IMR-90 (cell line): ENCODE measurements around the gene DCTN2. TPM values are rescaled to one million over a fixed set of nuclear protein-coding genes. Genes with fewer than 3 reads are reported as not detected.

ENCODE experiments used
- ATAC-seq: fragments of 200-7000 bp; cut with Tn5 transposase; 2 replicates; pipeline ENCODE4 v1.9.1; 2020; ENCODE audit warnings: low read depth, mild to moderate bottlenecking, moderate library complexity
- BruUV-seq: library from RNA; stranded (reverse); fragments of 400-500 nt; replicated peaks from 2 replicates; lab custom pipeline; 2021; lab: Mats Ljungman, UMichigan
- CTCF ChIA-PET: fragments of 300-600 bp; formaldehyde crosslinking; extraction: SDS; loops from one replicate; lab custom pipeline; 2021; ENCODE audit warnings: antibody characterized with exemption; lab: Yijun Ruan, JAX
- POLR2A ChIA-PET: fragments of 300-600 bp; sonication (Branson Sonifier 250); formaldehyde crosslinking; loops from one replicate; lab custom pipeline; 2022; ENCODE audit warnings: antibody characterized with exemption; ENCODE audit not compliant: unreplicated experiment; lab: Charles Lee
- DNase-seq: peaks from one replicate; pipeline ENCODE4 v3.0.0; 2013
- H2AFZ ChIP-seq: replicated peaks from 2 replicates; pipeline ENCODE3; 2013; ENCODE audit warnings: low read length, mild to moderate bottlenecking; ENCODE audit not compliant: poor library complexity
- H2AK5ac ChIP-seq: 2 replicates; pipeline ENCODE4 v1.6.1; 2013; ENCODE audit warnings: low read depth, low read length, inconsistent platforms
- H2AK9ac ChIP-seq: replicated peaks from 2 replicates; pipeline ENCODE3; 2013; ENCODE audit warnings: mild to moderate bottlenecking, low read depth, low read length, moderate library complexity; ENCODE audit not compliant: poor library complexity
- H2BK120ac ChIP-seq: 2 replicates; pipeline ENCODE4 v1.6.1; 2013; ENCODE audit warnings: low read depth, low read length, inconsistent platforms
- H2BK15ac ChIP-seq: 3 replicates; pipeline ENCODE4 v1.6.1; 2013; ENCODE audit warnings: low read depth, low read length, inconsistent platforms
- H2BK20ac ChIP-seq: 2 replicates; pipeline ENCODE4 v1.6.1; 2013; ENCODE audit warnings: low read depth, mild to moderate bottlenecking, inconsistent platforms, low read length, moderate library complexity
- H2BK5ac ChIP-seq: 2 replicates; pipeline ENCODE4 v1.6.1; 2013; ENCODE audit warnings: mild to moderate bottlenecking, low read depth, low read length, inconsistent platforms; ENCODE audit not compliant: poor library complexity, severe bottlenecking
- H3K14ac ChIP-seq: replicated peaks from 2 replicates; pipeline ENCODE4 v1.6.1; 2013; ENCODE audit warnings: low read depth, low read length, inconsistent platforms
- H3K18ac ChIP-seq: 2 replicates; pipeline ENCODE4 v1.6.1; 2013; ENCODE audit warnings: low read depth, low read length, control low read depth
- H3K23ac ChIP-seq: 2 replicates; pipeline ENCODE4 v1.6.1; 2013; ENCODE audit warnings: low read depth, low read length, inconsistent platforms
- H3K27ac ChIP-seq: 2 replicates; pipeline ENCODE4 v1.5.1; 2013; ENCODE audit warnings: mild to moderate bottlenecking, control low read depth, low read length; ENCODE audit not compliant: insufficient read depth
- H3K27me3 ChIP-seq: 2 replicates; pipeline ENCODE4 v1.6.1; 2013; ENCODE audit warnings: low read length; ENCODE audit not compliant: control insufficient read depth, insufficient read depth
- H3K36me3 ChIP-seq: 2 replicates; pipeline ENCODE4 v1.6.1; 2013; ENCODE audit warnings: low read length, mixed read lengths; ENCODE audit not compliant: control insufficient read depth, insufficient read depth
- H3K4ac ChIP-seq: 2 replicates; pipeline ENCODE4 v1.6.1; 2013; ENCODE audit warnings: low read depth, low read length, inconsistent platforms
- H3K4me1 ChIP-seq: 2 replicates; pipeline ENCODE4 v1.6.1; 2013; ENCODE audit warnings: low read length, mixed read lengths; ENCODE audit not compliant: control insufficient read depth, insufficient read depth
- H3K4me2 ChIP-seq: 2 replicates; pipeline ENCODE4 v1.6.1; 2013; ENCODE audit warnings: low read depth, mild to moderate bottlenecking, control low read depth, low read length, moderate library complexity
- H3K4me3 ChIP-seq: 2 replicates; pipeline ENCODE4 v1.5.1; 2013; ENCODE audit warnings: low read depth, mild to moderate bottlenecking, control low read depth, low read length, moderate library complexity; ENCODE audit not compliant: insufficient read depth
- H3K56ac ChIP-seq: 2 replicates; pipeline ENCODE4 v1.6.1; 2013; ENCODE audit warnings: low read length, inconsistent platforms; ENCODE audit not compliant: insufficient read depth; ENCODE audit errors: extremely low read depth
- H3K79me1 ChIP-seq, 2 experiments: 2 replicates each; pipeline ENCODE4 v1.6.1; 2013; ENCODE audit warnings: low read length in 2 of 2, inconsistent platforms in 1 of 2, low read depth in 1 of 2
- H3K9ac ChIP-seq: 2 replicates; pipeline ENCODE4 v1.6.1; 2013; ENCODE audit warnings: low read depth, low read length, control low read depth
- H3K9me1 ChIP-seq: 2 replicates; pipeline ENCODE4 v1.6.1; 2013; ENCODE audit warnings: low read length, inconsistent platforms; ENCODE audit not compliant: insufficient read depth
- H3K9me3 ChIP-seq: 2 replicates; pipeline ENCODE4 v1.6.1; 2013; ENCODE audit warnings: low read length; ENCODE audit not compliant: control insufficient read depth, insufficient read depth
- H4K20me1 ChIP-seq: 2 replicates; pipeline ENCODE4 v1.6.1; 2013; ENCODE audit warnings: low read length, inconsistent platforms; ENCODE audit not compliant: insufficient read depth
- H4K5ac ChIP-seq: 2 replicates; pipeline ENCODE4 v1.6.1; 2013; ENCODE audit warnings: mild to moderate bottlenecking, low read depth, low read length, control low read depth
- H4K8ac ChIP-seq, 2 experiments: 2 replicates each; pipeline ENCODE4 v1.6.1; 2013; ENCODE audit warnings: low read depth in 2 of 2, low read length in 2 of 2, control low read depth in 1 of 2, inconsistent platforms in 1 of 2
- H4K91ac ChIP-seq: 2 replicates; pipeline ENCODE4 v1.6.1; 2013; ENCODE audit warnings: low read depth, low read length, inconsistent platforms; ENCODE audit not compliant: insufficient read depth
- BHLHE40 ChIP-seq: fragments of 150-350 bp; IDR thresholded peaks from 2 replicates; pipeline ENCODE4 v1.6.1; 2016; ENCODE audit warnings: mild to moderate bottlenecking, low read depth, low read length
- CEBPB ChIP-seq: IDR thresholded peaks from 2 replicates; pipeline ENCODE4 v1.6.1; 2012; ENCODE audit warnings: low read depth, low read length, improper control_type of control experiment
- CHD1 ChIP-seq: IDR thresholded peaks from 2 replicates; pipeline ENCODE4 v1.6.1; 2012; ENCODE audit warnings: low read depth, low read length, improper control_type of control experiment
- FOS ChIP-seq: fragments of 150-350 bp; IDR thresholded peaks from 2 replicates; pipeline ENCODE4 v1.6.1; 2016; ENCODE audit warnings: low read depth, low read length
- MAFK ChIP-seq: IDR thresholded peaks from 2 replicates; pipeline ENCODE4 v1.6.1; 2012; ENCODE audit warnings: low read depth, low read length, improper control_type of control experiment
- MAZ ChIP-seq: IDR thresholded peaks from 2 replicates; pipeline ENCODE4 v1.6.1; 2012; ENCODE audit warnings: low read depth, mild to moderate bottlenecking, low read length, improper control_type of control experiment, moderate library complexity, borderline replicate concordance
- MXI1 ChIP-seq: IDR thresholded peaks from 2 replicates; pipeline ENCODE4 v1.6.1; 2012; ENCODE audit warnings: low read depth, mild to moderate bottlenecking, low read length, moderate library complexity, borderline replicate concordance
- NFE2L2 ChIP-seq: fragments of 150-350 bp; IDR thresholded peaks from 2 replicates; pipeline ENCODE4 v1.6.1; 2016; ENCODE audit warnings: low read depth, mild to moderate bottlenecking, low read length
- POLR2A ChIP-seq: IDR thresholded peaks from 2 replicates; pipeline ENCODE4 v1.6.1; 2012; ENCODE audit warnings: mild to moderate bottlenecking, low read depth, low read length
- RAD21 ChIP-seq: IDR thresholded peaks from 2 replicates; pipeline ENCODE4 v1.6.1; 2012; ENCODE audit warnings: low read length, improper control_type of control experiment
- RCOR1 ChIP-seq: IDR thresholded peaks from 2 replicates; pipeline ENCODE4 v1.6.1; 2012; ENCODE audit warnings: mild to moderate bottlenecking, low read length, improper control_type of control experiment; ENCODE audit not compliant: insufficient replicate concordance
- RFX5 ChIP-seq: IDR thresholded peaks from 2 replicates; pipeline ENCODE4 v1.8.0; 2012; ENCODE audit warnings: low read depth, mild to moderate bottlenecking, low read length, moderate library complexity
- SMC3 ChIP-seq: fragments of 150-350 bp; IDR thresholded peaks from 2 replicates; pipeline ENCODE4 v1.6.1; 2016; ENCODE audit warnings: low read depth, mild to moderate bottlenecking, antibody characterized with exemption, low read length, moderate library complexity
- WGBS, 2 experiments: methylation state at CpG; one replicate each; pipeline versions ENCODE4 v1.1.5 to v1.1.7; 2013; ENCODE audit warnings: missing lambda C conversion rate in 2 of 2; ENCODE audit not compliant: insufficient read length in 1 of 2; ENCODE audit errors: extremely low coverage in 2 of 2; 5-methylcytosine and 5-hydroxymethylcytosine counted together
- dilution Hi-C: fragments of 300-500 bp; cut with HindIII; formaldehyde crosslinking; loops from one replicate; pipeline ENCODE4 v1.14.3; 2018; ENCODE audit warnings: low sequenced_read_pairs; ENCODE audit not compliant: unreplicated experiment
- in situ Hi-C: fragments of 300-500 bp; cut with MboI; formaldehyde crosslinking; loops from 3 replicates; pipeline ENCODE4 v1.14.3; 2019; ENCODE audit warnings: low sequenced_read_pairs, inconsistent platforms, mixed read lengths
- intact Hi-C: fragments of 100-400 bp; cut with micrococcal nuclease; formaldehyde crosslinking; loops from 2 replicates; pipeline ENCODE4 v1.10.0; 2022
- polyA plus RNA-seq, 3 experiments: library from polyadenylated mRNA; depleted of rRNA; stranded (reverse); fragments of >200 nt; gene quantifications; 2 replicates each; pipeline ENCODE4 v1.2.3, GENCODE V29; 2012; ENCODE audit warnings: low replicate concordance in 1 of 3
- total RNA-seq: library from RNA; depleted of rRNA; stranded (reverse); fragments of >200 nt; gene quantifications from 2 replicates; pipeline ENCODE4 v1.2.3, GENCODE V29; 2012
- TF ChIP-seq, protein P1 (sequence below): fragments of 150-350 bp; IDR thresholded peaks from 2 replicates; pipeline ENCODE4 v1.6.1; 2017; ENCODE audit warnings: mild to moderate bottlenecking, antibody characterized with exemption, low read length, low read depth
- TF ChIP-seq, protein P2 (sequence below): conservative IDR thresholded peaks from 2 replicates; pipeline ENCODE4 v1.5.1; 2012; ENCODE audit warnings: mild to moderate bottlenecking, low read depth, low read length, improper control_type of control experiment
- TF ChIP-seq, protein P3 (sequence below): fragments of 150-350 bp; IDR thresholded peaks from 2 replicates; pipeline ENCODE4 v1.6.1; 2016; ENCODE audit warnings: low read depth, mild to moderate bottlenecking, low read length, moderate library complexity, borderline replicate concordance

DCTN2 gene
- total and polyA plus RNA-seq, 2 of the 4 experiments (the other 2 are of a cell fraction), result 125 to 130 TPM

DNA sequence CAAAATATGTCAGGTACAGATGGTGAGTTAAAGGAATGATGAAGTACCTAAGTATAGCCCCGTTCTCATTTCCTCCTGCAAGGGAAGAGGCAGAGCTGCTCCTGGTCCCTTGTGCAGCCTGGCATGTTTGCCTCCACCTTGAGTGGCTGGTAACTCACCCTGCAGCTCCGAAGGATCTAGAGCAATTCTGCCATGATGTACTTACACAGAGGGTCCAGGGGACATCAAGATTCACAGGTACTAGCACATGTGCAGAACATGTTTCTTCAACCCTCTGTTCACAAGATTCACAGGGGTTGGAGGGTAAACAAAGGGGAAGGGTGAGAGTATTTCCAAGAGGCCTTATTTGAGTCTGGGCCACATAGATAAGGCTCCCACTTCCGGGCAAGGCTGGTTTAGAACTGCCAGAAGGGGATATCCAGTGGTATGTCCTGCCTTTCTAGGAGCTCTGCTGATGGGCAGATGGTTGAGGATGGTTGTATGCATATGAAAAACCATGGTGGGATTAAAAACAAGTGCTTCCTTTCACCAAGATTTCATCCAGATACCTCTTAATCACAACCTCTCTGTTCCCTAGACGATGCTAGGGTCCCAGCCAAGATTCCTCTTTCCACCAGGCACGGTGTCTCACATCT lies 7.7 kb downstream of the DCTN2 start:
- no peak overlapping the region for H2AK9ac ChIP-seq
- no peak overlapping the region for H2BK120ac ChIP-seq
- H3K79me1 ChIP-seq, result peaks cover 41 to 67% of the 10 kb centered on the region in 2 experiments
- ATAC-seq (no peak), DNase-seq (no peak)
- 80% methylated on average over 1 of the region's 5 CpGs; no CpG with 5 or more reads in 1 of the 2 experiments for WGBS, 2 experiments
- H3K56ac ChIP-seq, result no peak overlapping the region
- H2BK15ac ChIP-seq, result no peak overlapping the region
- H3K36me3 ChIP-seq, result peaks cover 43% of the 10 kb centered on the region
- H3K4me2 ChIP-seq, result no peak overlapping the region
- H4K5ac ChIP-seq, result no peak overlapping the region
- ChIA-PET POLR2A (no interaction called here), CTCF (no interaction called here)
- intact Hi-C loops (no loop called here), dilution Hi-C loops (no loop called here), in situ Hi-C loops (no loop called here)
- no peaks in the 10 kb centered on the region for H3K27me3 ChIP-seq
- no peak overlapping the region for H3K23ac ChIP-seq
- no peak overlapping the region for H3K9ac ChIP-seq
- peaks cover 16% of the 10 kb centered on the region; the same call in 1 of the 2 replicates for H3K9me1 ChIP-seq
- H3K27ac ChIP-seq, result no peak overlapping the region
- H4K91ac ChIP-seq, result no peak overlapping the region
- no peak overlapping the region for H3K14ac ChIP-seq
- no peak overlapping the region for H2BK5ac ChIP-seq
- peaks cover 26% of the 10 kb centered on the region; the same call in 1 of the 2 replicates for H4K20me1 ChIP-seq
- H3K4me3 ChIP-seq, result no peak overlapping the region
- no peak overlapping the region for H2AK5ac ChIP-seq
- no peak overlapping the region for H4K8ac ChIP-seq
- H3K4ac ChIP-seq, result no peak overlapping the region
- H3K18ac ChIP-seq, result no peak overlapping the region
- no peak overlapping the region for H2BK20ac ChIP-seq
- BruUV-seq, result no TSS peak
- TF ChIP-seq POLR2A, result no peak
- no peak for TF ChIP-seq BHLHE40
- no peak for TF ChIP-seq MXI1
- TF ChIP-seq RAD21, result no peak
- no peak for TF ChIP-seq RCOR1
- TF ChIP-seq, protein P1, sequence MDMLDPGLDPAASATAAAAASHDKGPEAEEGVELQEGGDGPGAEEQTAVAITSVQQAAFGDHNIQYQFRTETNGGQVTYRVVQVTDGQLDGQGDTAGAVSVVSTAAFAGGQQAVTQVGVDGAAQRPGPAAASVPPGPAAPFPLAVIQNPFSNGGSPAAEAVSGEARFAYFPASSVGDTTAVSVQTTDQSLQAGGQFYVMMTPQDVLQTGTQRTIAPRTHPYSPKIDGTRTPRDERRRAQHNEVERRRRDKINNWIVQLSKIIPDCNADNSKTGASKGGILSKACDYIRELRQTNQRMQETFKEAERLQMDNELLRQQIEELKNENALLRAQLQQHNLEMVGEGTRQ, result no peak
- TF ChIP-seq CEBPB, result no peak
- TF ChIP-seq RFX5, result no peak
- no peak for TF ChIP-seq CHD1
- TF ChIP-seq MAFK, result no peak
- no peak for TF ChIP-seq FOS
- TF ChIP-seq NFE2L2, result no peak
- TF ChIP-seq, protein P2, sequence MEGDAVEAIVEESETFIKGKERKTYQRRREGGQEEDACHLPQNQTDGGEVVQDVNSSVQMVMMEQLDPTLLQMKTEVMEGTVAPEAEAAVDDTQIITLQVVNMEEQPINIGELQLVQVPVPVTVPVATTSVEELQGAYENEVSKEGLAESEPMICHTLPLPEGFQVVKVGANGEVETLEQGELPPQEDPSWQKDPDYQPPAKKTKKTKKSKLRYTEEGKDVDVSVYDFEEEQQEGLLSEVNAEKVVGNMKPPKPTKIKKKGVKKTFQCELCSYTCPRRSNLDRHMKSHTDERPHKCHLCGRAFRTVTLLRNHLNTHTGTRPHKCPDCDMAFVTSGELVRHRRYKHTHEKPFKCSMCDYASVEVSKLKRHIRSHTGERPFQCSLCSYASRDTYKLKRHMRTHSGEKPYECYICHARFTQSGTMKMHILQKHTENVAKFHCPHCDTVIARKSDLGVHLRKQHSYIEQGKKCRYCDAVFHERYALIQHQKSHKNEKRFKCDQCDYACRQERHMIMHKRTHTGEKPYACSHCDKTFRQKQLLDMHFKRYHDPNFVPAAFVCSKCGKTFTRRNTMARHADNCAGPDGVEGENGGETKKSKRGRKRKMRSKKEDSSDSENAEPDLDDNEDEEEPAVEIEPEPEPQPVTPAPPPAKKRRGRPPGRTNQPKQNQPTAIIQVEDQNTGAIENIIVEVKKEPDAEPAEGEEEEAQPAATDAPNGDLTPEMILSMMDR, result no peak
- TF ChIP-seq, protein P3, sequence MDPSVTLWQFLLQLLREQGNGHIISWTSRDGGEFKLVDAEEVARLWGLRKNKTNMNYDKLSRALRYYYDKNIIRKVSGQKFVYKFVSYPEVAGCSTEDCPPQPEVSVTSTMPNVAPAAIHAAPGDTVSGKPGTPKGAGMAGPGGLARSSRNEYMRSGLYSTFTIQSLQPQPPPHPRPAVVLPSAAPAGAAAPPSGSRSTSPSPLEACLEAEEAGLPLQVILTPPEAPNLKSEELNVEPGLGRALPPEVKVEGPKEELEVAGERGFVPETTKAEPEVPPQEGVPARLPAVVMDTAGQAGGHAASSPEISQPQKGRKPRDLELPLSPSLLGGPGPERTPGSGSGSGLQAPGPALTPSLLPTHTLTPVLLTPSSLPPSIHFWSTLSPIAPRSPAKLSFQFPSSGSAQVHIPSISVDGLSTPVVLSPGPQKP, result no peak
- TF ChIP-seq MAZ, result no peak
- TF ChIP-seq SMC3, result no peak
- H3K4me1 ChIP-seq, result peaks cover 4% of the 10 kb centered on the region; the same call in 1 of the 2 replicates
- no peak overlapping the region for H2AFZ ChIP-seq
- H3K9me3 ChIP-seq, result no peaks in the 10 kb centered on the region
